Sigmoid colon (tissue), 4 donors: ENCODE data around the gene ASTL.

Source experiments
- POLR2A ChIP-seq, 2 donors: fragments of 450-650 bp; IDR thresholded peaks; one replicate each; pipeline ENCODE4 v1.6.1; 2016; ENCODE audit warnings: antibody characterized with exemption in 2 of 2, mild to moderate bottlenecking in 2 of 2, moderate library complexity in 2 of 2
- POLR2AphosphoS5 ChIP-seq, 4 donors: sonication (generic); formaldehyde crosslinking; IDR thresholded peaks; one replicate each; pipeline ENCODE4 v1.6.1; 2017; ENCODE audit warnings: antibody characterized with exemption in 4 of 4
- TF ChIP-seq, protein P1 (sequence below), 4 experiments: fragments of 450-650 bp in 3 of 4; fragments of 200-600 bp in 1 of 4; IDR thresholded peaks; one replicate each; pipeline ENCODE4 v1.5.1; 2016 to 2019; ENCODE audit warnings: antibody characterized with exemption in 4 of 4, mild to moderate bottlenecking in 3 of 4, moderate library complexity in 2 of 4

GRCh38 chr2:96130483-96130882, 7.8 kb downstream of the ASTL start:
- no peak for TF ChIP-seq POLR2A (IDR thresholded peaks at IDR 0.05)
- TF ChIP-seq, protein P1, sequence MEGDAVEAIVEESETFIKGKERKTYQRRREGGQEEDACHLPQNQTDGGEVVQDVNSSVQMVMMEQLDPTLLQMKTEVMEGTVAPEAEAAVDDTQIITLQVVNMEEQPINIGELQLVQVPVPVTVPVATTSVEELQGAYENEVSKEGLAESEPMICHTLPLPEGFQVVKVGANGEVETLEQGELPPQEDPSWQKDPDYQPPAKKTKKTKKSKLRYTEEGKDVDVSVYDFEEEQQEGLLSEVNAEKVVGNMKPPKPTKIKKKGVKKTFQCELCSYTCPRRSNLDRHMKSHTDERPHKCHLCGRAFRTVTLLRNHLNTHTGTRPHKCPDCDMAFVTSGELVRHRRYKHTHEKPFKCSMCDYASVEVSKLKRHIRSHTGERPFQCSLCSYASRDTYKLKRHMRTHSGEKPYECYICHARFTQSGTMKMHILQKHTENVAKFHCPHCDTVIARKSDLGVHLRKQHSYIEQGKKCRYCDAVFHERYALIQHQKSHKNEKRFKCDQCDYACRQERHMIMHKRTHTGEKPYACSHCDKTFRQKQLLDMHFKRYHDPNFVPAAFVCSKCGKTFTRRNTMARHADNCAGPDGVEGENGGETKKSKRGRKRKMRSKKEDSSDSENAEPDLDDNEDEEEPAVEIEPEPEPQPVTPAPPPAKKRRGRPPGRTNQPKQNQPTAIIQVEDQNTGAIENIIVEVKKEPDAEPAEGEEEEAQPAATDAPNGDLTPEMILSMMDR (IDR thresholded peaks at IDR 0.05), result no peak
- no peak for TF ChIP-seq POLR2AphosphoS5 (IDR thresholded peaks at IDR 0.05)
